Measurements from ENCODE around the gene RAMP2.

GRCh38 chr17:42723636-42724035 lies 37.4 kb upstream of the RAMP2 start:
- TF ChIP-seq EZH2 (IDR thresholded peaks at IDR 0.05; ENCODE audit: borderline replicate concordance, low read length) = no peak
- TF ChIP-seq CTCF (IDR thresholded peaks at IDR 0.05; ENCODE audit: low read length) = no peak

Data from OCI-LY1 (cell line).